K562 (cell line): ENCODE measurements around the gene GCNT1. TPM values are rescaled to one million over a fixed set of nuclear protein-coding genes. Genes with fewer than 3 reads are reported as not detected.

ENCODE experiments used
- CBFA2T2 ChIP-seq: fragments of 450-650 bp; conservative IDR thresholded peaks from 2 replicates; pipeline ENCODE4 v1.6.1; 2017; ENCODE audit warnings: mild to moderate bottlenecking
- CCNT2 ChIP-seq: IDR thresholded peaks from 2 replicates; pipeline ENCODE4 v1.6.1; 2011; ENCODE audit warnings: borderline replicate concordance, low read depth, mild to moderate bottlenecking, moderate library complexity, mixed read lengths, low read length; ENCODE audit not compliant: insufficient read length; ENCODE audit errors: extremely low read depth
- CREB3 ChIP-seq: fragments of 450-650 bp; conservative IDR thresholded peaks from 2 replicates; pipeline ENCODE4 v1.6.1; 2016; ENCODE audit warnings: missing genetic modification characterization, low read depth, mild to moderate bottlenecking, missing compliant biosample characterization, moderate library complexity
- DMBX1 ChIP-seq: fragments of 250-450 bp; sonication (Bioruptor Pico); IDR thresholded peaks from 2 replicates; pipeline ENCODE4 v1.8.0; 2022; ENCODE audit warnings: inconsistent platforms, mild to moderate bottlenecking, moderate library complexity, borderline replicate concordance
- GABPB2 ChIP-seq: fragments of 250-450 bp; sonication (Bioruptor Pico); conservative IDR thresholded peaks from 2 replicates; pipeline ENCODE4 v1.5.1; 2021; ENCODE audit warnings: mild to moderate bottlenecking
- JUN ChIP-seq, 2 experiments: sonication (generic) in 1 of 2; formaldehyde crosslinking in 1 of 2; IDR thresholded peaks; 2 replicates each; pipeline versions ENCODE4 v1.6.1 to v1.8.0; 2012 to 2022; ENCODE audit warnings: borderline replicate concordance in 2 of 2, mild to moderate bottlenecking in 2 of 2, improper control_type of control experiment in 1 of 2, low read depth in 1 of 2, low read length in 1 of 2, missing genetic modification reagents in 1 of 2
- KAT7 ChIP-seq: sonication (generic); formaldehyde crosslinking; IDR thresholded peaks from 2 replicates; pipeline ENCODE4 v1.8.0; 2022; ENCODE audit warnings: missing genetic modification reagents, mild to moderate bottlenecking, borderline replicate concordance
- PHF8 ChIP-seq: fragments of 200-600 bp; sonication (generic); IDR thresholded peaks from 2 replicates; pipeline ENCODE4 v1.6.1; 2012; ENCODE audit warnings: mixed run types, mild to moderate bottlenecking, inconsistent platforms, low read length, moderate library complexity, borderline replicate concordance
- SREBF1 ChIP-seq: fragments of 150-350 bp; IDR thresholded peaks from 2 replicates; pipeline ENCODE4 v1.6.1; 2014; ENCODE audit warnings: antibody characterized with exemption, low read depth, low read length, borderline replicate concordance
- TFAP4 ChIP-seq: sonication (generic); formaldehyde crosslinking; IDR thresholded peaks from 2 replicates; pipeline ENCODE4 v1.8.0; 2022; ENCODE audit warnings: missing genetic modification reagents, mild to moderate bottlenecking, moderate library complexity, borderline replicate concordance
- ZBTB26 ChIP-seq: fragments of 450-650 bp; formaldehyde crosslinking; IDR thresholded peaks from 2 replicates; pipeline ENCODE4 v1.4.0; 2022; ENCODE audit warnings: missing genetic modification characterization
- ZNF133 ChIP-seq: fragments of 250-450 bp; sonication (Bioruptor Pico); IDR thresholded peaks from 2 replicates; pipeline ENCODE4 v1.4.0; 2020; ENCODE audit warnings: mild to moderate bottlenecking
- ZNF408 ChIP-seq: fragments of 250-450 bp; sonication (Bioruptor Pico); IDR thresholded peaks from 2 replicates; pipeline ENCODE4 v1.4.0; 2020; ENCODE audit warnings: low read depth, mild to moderate bottlenecking, moderate library complexity
- ZNF644 ChIP-seq: fragments of 200-800 bp; sonication (Bioruptor generic); IDR thresholded peaks from 2 replicates; pipeline ENCODE4 v1.6.1; 2016; ENCODE audit warnings: low read depth, missing genetic modification characterization, missing compliant biosample characterization
- polyA plus RNA-seq, 8 experiments: library from polyadenylated mRNA; depleted of rRNA in 4 of 8; stranded (reverse) in 5 of 8; unstranded in 3 of 8; fragments of >200 nt; fragmentation: Nextera tagmentation in 2 of 8; fragmentation: Illumina TruSeq in 1 of 8; extraction: Ambion mirVana in 2 of 8; extraction: Trizol in 1 of 8; gene quantifications; 2 replicates each; pipeline versions ENCODE4 v1.2.1 to v1.2.3, GENCODE V29; 2011 to 2014; ENCODE audit warnings: inconsistent platforms in 1 of 8, missing spikeins in 1 of 8
- total RNA-seq, 7 experiments: library from RNA; depleted of rRNA in 6 of 7; stranded (reverse); fragments of >200 nt in 6 of 7; fragmentation: Illumina TruSeq in 2 of 7; extraction: Trizol in 2 of 7; gene quantifications; 2 replicates each; pipeline versions ENCODE4 v1.2.1 to v1.2.3, GENCODE V29; 2011 to 2021; ENCODE audit warnings: low replicate concordance in 1 of 7

The GCNT1 gene
- total and polyA plus RNA-seq, 9 of the 15 experiments (the other 6 are each of a cell fraction or from before 2014, with no cell fraction given): 0.01 to 0.71 (median 0.10) TPM

- TF ChIP-seq TFAP4 (CRISPR knock-in tag) (no peak), CCNT2 (no peak), CBFA2T2 (no peak), KAT7 (no peak), PHF8 (no peak), ZNF408 (no peak), DMBX1 (CRISPR knock-in tag) (no peak), GABPB2 (CRISPR knock-in tag) (no peak), JUN (IDR thresholded peaks at IDR 0.05; ENCODE audit: borderline replicate concordance, low read depth, low read length) (no peak), JUN (CRISPR knock-in tag; IDR thresholded peaks at IDR 0.05; ENCODE audit: borderline replicate concordance) (no peak), SREBF1 (no peak), ZBTB26 (no peak), CREB3 (tag) (no peak), ZNF644 (tag) (no peak), ZNF133 (CRISPR knock-in tag) (no peak)
These were observed 75.0 kb downstream of the GCNT1 start (continued) for GRCh38 chr9:76534026-76534425.
